H9 (cell line): ENCODE results near the gene PRUNE2. TPM values are rescaled to one million over a fixed set of nuclear protein-coding genes. Genes with fewer than 3 reads are reported as not detected.

ENCODE experiments used
- DNase-seq: peaks from one replicate; pipeline ENCODE4 v3.0.0-alpha.2; 2017
- H2AFZ ChIP-seq: one replicate; pipeline ENCODE4 v1.6.1; 2013; ENCODE audit warnings: mild to moderate bottlenecking, low read length, control low read depth, moderate library complexity
- H2AK5ac ChIP-seq: 2 replicates; pipeline ENCODE4 v1.6.1; 2013; ENCODE audit warnings: low read length, control low read depth, mixed read lengths; ENCODE audit not compliant: insufficient read length
- H2BK120ac ChIP-seq: one replicate; pipeline ENCODE4 v1.6.1; 2013; ENCODE audit warnings: low read depth, mild to moderate bottlenecking, low read length, control low read depth, inconsistent platforms; ENCODE audit not compliant: poor library complexity, severe bottlenecking
- H2BK12ac ChIP-seq: 2 replicates; pipeline ENCODE4 v1.6.1; 2013; ENCODE audit warnings: low read length, control low read depth, mixed read lengths, low read depth; ENCODE audit not compliant: insufficient read length
- H2BK15ac ChIP-seq: 2 replicates; pipeline ENCODE4 v1.6.1; 2013; ENCODE audit warnings: low read depth, low read length, control low read depth
- H2BK20ac ChIP-seq: one replicate; pipeline ENCODE4 v1.6.1; 2013; ENCODE audit warnings: low read depth, mild to moderate bottlenecking, low read length, control low read depth, inconsistent platforms; ENCODE audit not compliant: poor library complexity, severe bottlenecking
- H2BK5ac ChIP-seq: 2 replicates; pipeline ENCODE4 v1.6.1; 2013; ENCODE audit warnings: low read length, control low read depth, mixed read lengths; ENCODE audit not compliant: insufficient read length
- H3K14ac ChIP-seq: 2 replicates; pipeline ENCODE4 v1.6.1; 2013; ENCODE audit warnings: low read length, control low read depth; ENCODE audit not compliant: insufficient read depth
- H3K18ac ChIP-seq: 2 replicates; pipeline ENCODE4 v1.6.1; 2013; ENCODE audit warnings: low read depth, mild to moderate bottlenecking, mixed read lengths, low read length, control low read depth; ENCODE audit not compliant: insufficient read length
- H3K23ac ChIP-seq: 2 replicates; pipeline ENCODE4 v1.6.1; 2013; ENCODE audit warnings: low read length, control low read depth, mixed read lengths, low read depth; ENCODE audit not compliant: insufficient read length
- H3K23me2 ChIP-seq: 2 replicates; pipeline ENCODE4 v1.6.1; 2013; ENCODE audit warnings: low read depth, mild to moderate bottlenecking, mixed read lengths, low read length, control low read depth; ENCODE audit not compliant: insufficient read length, poor library complexity, severe bottlenecking
- H3K27ac ChIP-seq: 2 replicates; pipeline ENCODE4 v1.5.1; 2013; ENCODE audit warnings: low read length, control low read depth, mixed read lengths, low read depth; ENCODE audit not compliant: insufficient read length
- H3K27me3 ChIP-seq: 2 replicates; pipeline ENCODE4 v1.6.1; 2013; ENCODE audit warnings: low read length, control low read depth, inconsistent platforms; ENCODE audit not compliant: insufficient read depth
- H3K4ac ChIP-seq: 2 replicates; pipeline ENCODE4 v1.6.1; 2013; ENCODE audit warnings: low read depth, mild to moderate bottlenecking, control low read depth, inconsistent platforms, low read length, moderate library complexity
- H3K4me1 ChIP-seq: 2 replicates; pipeline ENCODE4 v1.6.1; 2013; ENCODE audit warnings: low read length, control low read depth, inconsistent platforms; ENCODE audit not compliant: insufficient read depth
- H3K4me2 ChIP-seq: 2 replicates; pipeline ENCODE4 v1.6.1; 2013; ENCODE audit warnings: low read length, control low read depth, mixed read lengths; ENCODE audit not compliant: insufficient read length, insufficient read depth
- H3K56ac ChIP-seq: 2 replicates; pipeline ENCODE4 v1.6.1; 2013; ENCODE audit warnings: low read depth, mild to moderate bottlenecking, mixed read lengths, low read length, control low read depth; ENCODE audit not compliant: insufficient read length
- H3K79me1 ChIP-seq: 2 replicates; pipeline ENCODE4 v1.6.1; 2013; ENCODE audit warnings: low read depth, mild to moderate bottlenecking, moderate library complexity, low read length, control low read depth, inconsistent platforms; ENCODE audit not compliant: insufficient read depth, poor library complexity, severe bottlenecking
- H3K79me2 ChIP-seq: 2 replicates; pipeline ENCODE4 v1.6.1; 2013; ENCODE audit warnings: low read length, control low read depth, inconsistent platforms; ENCODE audit not compliant: insufficient read depth
- H3K9ac ChIP-seq: 2 replicates; pipeline ENCODE4 v1.6.1; 2013; ENCODE audit warnings: low read length, control low read depth, mixed read lengths; ENCODE audit not compliant: insufficient read length; ENCODE audit errors: extremely low read depth
- H3K9me3 ChIP-seq: one replicate; pipeline ENCODE4 v1.6.1; 2013; ENCODE audit warnings: low read depth, low read length, inconsistent platforms; ENCODE audit not compliant: control insufficient read depth
- H3T11ph ChIP-seq: one replicate; pipeline ENCODE4 v1.6.1; 2013; ENCODE audit warnings: mild to moderate bottlenecking, low read length, control low read depth, inconsistent platforms
- H4K20me1 ChIP-seq: one replicate; pipeline ENCODE4 v1.6.1; 2013; ENCODE audit not compliant: control insufficient read depth, insufficient read length, insufficient read depth
- H4K5ac ChIP-seq: 2 replicates; pipeline ENCODE4 v1.6.1; 2013; ENCODE audit warnings: low read depth, mild to moderate bottlenecking, mixed read lengths, low read length, control low read depth; ENCODE audit not compliant: insufficient read length
- H4K8ac ChIP-seq: replicated peaks from 2 replicates; pipeline ENCODE4 v1.6.1; 2013; ENCODE audit warnings: low read length, control low read depth, mixed read lengths, low read depth; ENCODE audit not compliant: insufficient read length
- H4K91ac ChIP-seq: 2 replicates; pipeline ENCODE4 v1.6.1; 2013; ENCODE audit warnings: low read depth, mild to moderate bottlenecking, moderate library complexity, mixed read lengths, low read length, control low read depth; ENCODE audit not compliant: insufficient read length
- H3K27ac Mint-ChIP-seq, 3 experiments: 2 replicates in 2 of 3; 3 replicates in 1 of 3; pipeline ENCODE4 v1.8.0; 2020 to 2021; ENCODE audit warnings: mixed read lengths in 3 of 3, mild to moderate bottlenecking in 1 of 3, moderate library complexity in 1 of 3
- H3K27me3 Mint-ChIP-seq: 2 replicates; pipeline ENCODE4 v1.8.0; 2021; ENCODE audit warnings: low read depth, mild to moderate bottlenecking, moderate library complexity, mixed read lengths
- H3K36me3 Mint-ChIP-seq, 3 experiments: 2 replicates in 2 of 3; 3 replicates in 1 of 3; pipeline ENCODE4 v1.8.0; 2020 to 2021; ENCODE audit warnings: low read depth in 3 of 3, mixed read lengths in 3 of 3; ENCODE audit not compliant: insufficient read depth in 1 of 3
- H3K4me1 Mint-ChIP-seq, 2 experiments: 2 replicates each; pipeline ENCODE4 v1.8.0; 2020; ENCODE audit warnings: mixed read lengths in 2 of 2
- H3K4me3 Mint-ChIP-seq, 2 experiments: 2 replicates in 1 of 2; 3 replicates in 1 of 2; pipeline ENCODE4 v1.8.0; 2020 to 2021; ENCODE audit warnings: mild to moderate bottlenecking in 2 of 2, mixed read lengths in 2 of 2, moderate library complexity in 1 of 2
- H3K9me3 Mint-ChIP-seq, 2 experiments: 2 replicates in 1 of 2; 3 replicates in 1 of 2; pipeline ENCODE4 v1.8.0; 2020; ENCODE audit warnings: mild to moderate bottlenecking in 2 of 2, mixed read lengths in 2 of 2, moderate library complexity in 1 of 2
- WGBS: extraction: QIAGEN DNeasy Blood & Tissue Kit; methylation state at CpG from one replicate; pipeline ENCODE4 v1.1.7; 2013; ENCODE audit warnings: missing lambda C conversion rate, low lambda C conversion rate, mixed read lengths; ENCODE audit not compliant: insufficient read length; ENCODE audit errors: extremely low coverage; 5-methylcytosine and 5-hydroxymethylcytosine counted together
- total RNA-seq: library from RNA; stranded (reverse); gene quantifications from 2 replicates; pipeline ENCODE4 v1.2.1, GENCODE V29; 2021
- TF ChIP-seq, protein P1 (sequence below): fragments of 200-600 bp; sonication (generic); conservative IDR thresholded peaks from 3 replicates; pipeline ENCODE4 v1.8.0; 2021; ENCODE audit warnings: antibody characterized with exemption, mild to moderate bottlenecking

PRUNE2 gene
- total RNA-seq, 1 experiment from 2014 or later, result 12.1 TPM

DNA sequence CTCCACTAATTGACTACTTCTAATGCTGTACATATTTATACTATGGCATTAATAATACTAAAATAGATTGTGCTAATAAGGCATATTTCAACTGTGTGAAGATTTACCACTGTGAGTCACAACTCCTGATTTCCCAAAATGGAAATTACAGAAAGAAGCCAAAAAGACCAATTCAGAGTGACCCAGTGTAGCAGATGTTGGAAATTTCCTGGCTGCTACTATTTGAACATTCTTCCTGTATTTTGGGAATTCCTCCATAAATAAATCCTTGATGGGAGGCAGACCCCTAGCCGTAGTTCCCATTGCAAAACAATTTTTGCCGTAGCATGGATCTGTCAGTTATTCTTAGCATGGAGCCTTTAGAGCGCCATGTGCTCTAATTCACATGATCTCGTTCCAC is 11.4 kb upstream of the PRUNE2 start:
- Mint-ChIP-seq H3K36me3 (peaks cover 0 to 2% (median 0%) of the 10 kb centered on the region in 3 experiments; a peak in 1 of 7 replicates), H3K9me3 (no peaks in the 10 kb centered on the region), H3K27me3 (no peaks in the 10 kb centered on the region), H3K27ac (no peak overlapping the region), H3K4me3 (no peak overlapping the region), H3K4me1 (peaks cover 8 to 16% of the 10 kb centered on the region in 2 experiments)
- Histone ChIP-seq H3K79me2 (no peaks in the 10 kb centered on the region), H3K14ac (no peak overlapping the region), H2BK12ac (no peak overlapping the region), H3K79me1 (no peaks in the 10 kb centered on the region), H3K9ac (no peak overlapping the region), H3K56ac (no peak overlapping the region), H4K8ac (no peak overlapping the region), H2AFZ (no peak overlapping the region), H3K18ac (no peak overlapping the region), H3T11ph (no peak overlapping the region), H3K4me1 (peaks cover 4% of the 10 kb centered on the region; the same call in 1 of the 2 replicates), H3K27ac (no peak overlapping the region), H2BK15ac (no peak overlapping the region), H3K9me3 (no peaks in the 10 kb centered on the region), H2AK5ac (no peak overlapping the region), H3K23me2 (no peaks in the 10 kb centered on the region), H2BK20ac (no peak overlapping the region), H3K27me3 (no peaks in the 10 kb centered on the region), H3K23ac (no peak overlapping the region), H3K4ac (no peak overlapping the region), H2BK5ac (no peak overlapping the region), H4K20me1 (no peaks in the 10 kb centered on the region), H2BK120ac (no peak overlapping the region), H4K91ac (no peak overlapping the region), H4K5ac (no peak overlapping the region), H3K4me2 (no peak overlapping the region)
- no peak for DNase-seq
- no CpG with 5 or more reads among the region's 4 CpGs for WGBS
- TF ChIP-seq, protein P1, sequence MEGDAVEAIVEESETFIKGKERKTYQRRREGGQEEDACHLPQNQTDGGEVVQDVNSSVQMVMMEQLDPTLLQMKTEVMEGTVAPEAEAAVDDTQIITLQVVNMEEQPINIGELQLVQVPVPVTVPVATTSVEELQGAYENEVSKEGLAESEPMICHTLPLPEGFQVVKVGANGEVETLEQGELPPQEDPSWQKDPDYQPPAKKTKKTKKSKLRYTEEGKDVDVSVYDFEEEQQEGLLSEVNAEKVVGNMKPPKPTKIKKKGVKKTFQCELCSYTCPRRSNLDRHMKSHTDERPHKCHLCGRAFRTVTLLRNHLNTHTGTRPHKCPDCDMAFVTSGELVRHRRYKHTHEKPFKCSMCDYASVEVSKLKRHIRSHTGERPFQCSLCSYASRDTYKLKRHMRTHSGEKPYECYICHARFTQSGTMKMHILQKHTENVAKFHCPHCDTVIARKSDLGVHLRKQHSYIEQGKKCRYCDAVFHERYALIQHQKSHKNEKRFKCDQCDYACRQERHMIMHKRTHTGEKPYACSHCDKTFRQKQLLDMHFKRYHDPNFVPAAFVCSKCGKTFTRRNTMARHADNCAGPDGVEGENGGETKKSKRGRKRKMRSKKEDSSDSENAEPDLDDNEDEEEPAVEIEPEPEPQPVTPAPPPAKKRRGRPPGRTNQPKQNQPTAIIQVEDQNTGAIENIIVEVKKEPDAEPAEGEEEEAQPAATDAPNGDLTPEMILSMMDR, result no peak
